ENCODE results near the gene GALNT18. TPM values are rescaled to one million over a fixed set of nuclear protein-coding genes. Genes with fewer than 3 reads are reported as not detected.

Gene GALNT18
- total and polyA plus RNA-seq, 2 experiments from 2014 or later: 4.3 to 10.8 TPM

DNA sequence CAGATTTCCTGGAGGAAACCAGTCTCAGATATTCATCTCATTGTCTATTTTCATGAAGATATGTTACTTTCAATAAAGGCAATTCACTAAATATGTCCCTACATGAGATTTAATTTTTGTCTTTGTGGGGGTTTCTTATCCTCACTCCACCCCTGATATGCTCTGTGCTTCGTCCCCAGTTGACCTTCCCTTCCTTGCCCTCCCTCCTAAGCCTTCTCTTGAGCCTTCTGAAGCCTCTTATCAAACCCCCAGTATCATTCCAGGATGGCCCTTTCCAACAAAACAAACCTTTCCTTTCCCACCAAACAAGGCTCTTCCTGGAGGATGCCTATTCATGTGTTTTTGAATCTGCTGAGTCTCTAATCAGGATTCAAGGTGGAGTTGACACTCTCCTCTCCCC is 313.6 kb downstream of the GALNT18 start:
- Histone ChIP-seq H3K79me2 (replicated peaks; ENCODE audit: insufficient read depth) (no peaks in the 10 kb centered on the region), H3F3A (replicated peaks; ENCODE audit: low read depth) (no peaks in the 10 kb centered on the region), H3K27me3 (ENCODE audit: insufficient read depth) (no peaks in the 10 kb centered on the region), H3K4me3 (no peak overlapping the region), H4K20me1 (replicated peaks; ENCODE audit: insufficient read depth) (no peaks in the 10 kb centered on the region), H3K4me2 (no peak overlapping the region), H3K27ac (ENCODE audit: low read depth) (no peak overlapping the region), H3K36me3 (ENCODE audit: insufficient read depth) (no peaks in the 10 kb centered on the region), H3K4me1 (ENCODE audit: insufficient read depth) (no peaks in the 10 kb centered on the region), H2AFZ (no peak overlapping the region), H3K9me2 (ENCODE audit: insufficient read depth) (peaks cover 11% of the 10 kb centered on the region; the same call in 1 of the 2 replicates)
- H3K9me3 Mint-ChIP-seq: no peaks in the 10 kb centered on the region
- no peak overlapping the region for H3K27ac Mint-ChIP-seq
- TF ChIP-seq POLR2AphosphoS5 (IDR thresholded peaks at IDR 0.05; ENCODE audit: low read depth) (no peak), JUNB (IDR thresholded peaks at IDR 0.05; ENCODE audit: unreplicated experiment) (no peak), ZNF114 (CRISPR knock-in tag; IDR thresholded peaks at IDR 0.05) (no peak), NANOG (IDR thresholded peaks at IDR 0.05; ENCODE audit: borderline replicate concordance) (no peak), EZH2phosphoT487 (IDR thresholded peaks at IDR 0.05; ENCODE audit: unreplicated experiment) (no peak), CREB1 (CRISPR knock-in tag; IDR thresholded peaks at IDR 0.05; ENCODE audit: low read depth) (no peak), STAT1 (IDR thresholded peaks at IDR 0.05; ENCODE audit: unreplicated experiment) (no peak), ZNF331 (CRISPR knock-in tag; IDR thresholded peaks at IDR 0.05; ENCODE audit: low read depth) (no peak), EZH2 (IDR thresholded peaks at IDR 0.05; ENCODE audit: low read depth, unreplicated experiment) (no peak)
- TF ChIP-seq, protein P1, sequence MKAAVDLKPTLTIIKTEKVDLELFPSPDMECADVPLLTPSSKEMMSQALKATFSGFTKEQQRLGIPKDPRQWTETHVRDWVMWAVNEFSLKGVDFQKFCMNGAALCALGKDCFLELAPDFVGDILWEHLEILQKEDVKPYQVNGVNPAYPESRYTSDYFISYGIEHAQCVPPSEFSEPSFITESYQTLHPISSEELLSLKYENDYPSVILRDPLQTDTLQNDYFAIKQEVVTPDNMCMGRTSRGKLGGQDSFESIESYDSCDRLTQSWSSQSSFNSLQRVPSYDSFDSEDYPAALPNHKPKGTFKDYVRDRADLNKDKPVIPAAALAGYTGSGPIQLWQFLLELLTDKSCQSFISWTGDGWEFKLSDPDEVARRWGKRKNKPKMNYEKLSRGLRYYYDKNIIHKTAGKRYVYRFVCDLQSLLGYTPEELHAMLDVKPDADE (IDR thresholded peaks at IDR 0.05): no peak
- TF ChIP-seq, protein P2, sequence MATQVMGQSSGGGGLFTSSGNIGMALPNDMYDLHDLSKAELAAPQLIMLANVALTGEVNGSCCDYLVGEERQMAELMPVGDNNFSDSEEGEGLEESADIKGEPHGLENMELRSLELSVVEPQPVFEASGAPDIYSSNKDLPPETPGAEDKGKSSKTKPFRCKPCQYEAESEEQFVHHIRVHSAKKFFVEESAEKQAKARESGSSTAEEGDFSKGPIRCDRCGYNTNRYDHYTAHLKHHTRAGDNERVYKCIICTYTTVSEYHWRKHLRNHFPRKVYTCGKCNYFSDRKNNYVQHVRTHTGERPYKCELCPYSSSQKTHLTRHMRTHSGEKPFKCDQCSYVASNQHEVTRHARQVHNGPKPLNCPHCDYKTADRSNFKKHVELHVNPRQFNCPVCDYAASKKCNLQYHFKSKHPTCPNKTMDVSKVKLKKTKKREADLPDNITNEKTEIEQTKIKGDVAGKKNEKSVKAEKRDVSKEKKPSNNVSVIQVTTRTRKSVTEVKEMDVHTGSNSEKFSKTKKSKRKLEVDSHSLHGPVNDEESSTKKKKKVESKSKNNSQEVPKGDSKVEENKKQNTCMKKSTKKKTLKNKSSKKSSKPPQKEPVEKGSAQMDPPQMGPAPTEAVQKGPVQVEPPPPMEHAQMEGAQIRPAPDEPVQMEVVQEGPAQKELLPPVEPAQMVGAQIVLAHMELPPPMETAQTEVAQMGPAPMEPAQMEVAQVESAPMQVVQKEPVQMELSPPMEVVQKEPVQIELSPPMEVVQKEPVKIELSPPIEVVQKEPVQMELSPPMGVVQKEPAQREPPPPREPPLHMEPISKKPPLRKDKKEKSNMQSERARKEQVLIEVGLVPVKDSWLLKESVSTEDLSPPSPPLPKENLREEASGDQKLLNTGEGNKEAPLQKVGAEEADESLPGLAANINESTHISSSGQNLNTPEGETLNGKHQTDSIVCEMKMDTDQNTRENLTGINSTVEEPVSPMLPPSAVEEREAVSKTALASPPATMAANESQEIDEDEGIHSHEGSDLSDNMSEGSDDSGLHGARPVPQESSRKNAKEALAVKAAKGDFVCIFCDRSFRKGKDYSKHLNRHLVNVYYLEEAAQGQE (IDR thresholded peaks at IDR 0.05; ENCODE audit: unreplicated experiment): no peak
- TF ChIP-seq, protein P3, sequence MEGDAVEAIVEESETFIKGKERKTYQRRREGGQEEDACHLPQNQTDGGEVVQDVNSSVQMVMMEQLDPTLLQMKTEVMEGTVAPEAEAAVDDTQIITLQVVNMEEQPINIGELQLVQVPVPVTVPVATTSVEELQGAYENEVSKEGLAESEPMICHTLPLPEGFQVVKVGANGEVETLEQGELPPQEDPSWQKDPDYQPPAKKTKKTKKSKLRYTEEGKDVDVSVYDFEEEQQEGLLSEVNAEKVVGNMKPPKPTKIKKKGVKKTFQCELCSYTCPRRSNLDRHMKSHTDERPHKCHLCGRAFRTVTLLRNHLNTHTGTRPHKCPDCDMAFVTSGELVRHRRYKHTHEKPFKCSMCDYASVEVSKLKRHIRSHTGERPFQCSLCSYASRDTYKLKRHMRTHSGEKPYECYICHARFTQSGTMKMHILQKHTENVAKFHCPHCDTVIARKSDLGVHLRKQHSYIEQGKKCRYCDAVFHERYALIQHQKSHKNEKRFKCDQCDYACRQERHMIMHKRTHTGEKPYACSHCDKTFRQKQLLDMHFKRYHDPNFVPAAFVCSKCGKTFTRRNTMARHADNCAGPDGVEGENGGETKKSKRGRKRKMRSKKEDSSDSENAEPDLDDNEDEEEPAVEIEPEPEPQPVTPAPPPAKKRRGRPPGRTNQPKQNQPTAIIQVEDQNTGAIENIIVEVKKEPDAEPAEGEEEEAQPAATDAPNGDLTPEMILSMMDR (conservative IDR thresholded peaks at IDR 0.05; ENCODE audit: low read depth in 2 of 2): no peak
- TF ChIP-seq, protein P4, sequence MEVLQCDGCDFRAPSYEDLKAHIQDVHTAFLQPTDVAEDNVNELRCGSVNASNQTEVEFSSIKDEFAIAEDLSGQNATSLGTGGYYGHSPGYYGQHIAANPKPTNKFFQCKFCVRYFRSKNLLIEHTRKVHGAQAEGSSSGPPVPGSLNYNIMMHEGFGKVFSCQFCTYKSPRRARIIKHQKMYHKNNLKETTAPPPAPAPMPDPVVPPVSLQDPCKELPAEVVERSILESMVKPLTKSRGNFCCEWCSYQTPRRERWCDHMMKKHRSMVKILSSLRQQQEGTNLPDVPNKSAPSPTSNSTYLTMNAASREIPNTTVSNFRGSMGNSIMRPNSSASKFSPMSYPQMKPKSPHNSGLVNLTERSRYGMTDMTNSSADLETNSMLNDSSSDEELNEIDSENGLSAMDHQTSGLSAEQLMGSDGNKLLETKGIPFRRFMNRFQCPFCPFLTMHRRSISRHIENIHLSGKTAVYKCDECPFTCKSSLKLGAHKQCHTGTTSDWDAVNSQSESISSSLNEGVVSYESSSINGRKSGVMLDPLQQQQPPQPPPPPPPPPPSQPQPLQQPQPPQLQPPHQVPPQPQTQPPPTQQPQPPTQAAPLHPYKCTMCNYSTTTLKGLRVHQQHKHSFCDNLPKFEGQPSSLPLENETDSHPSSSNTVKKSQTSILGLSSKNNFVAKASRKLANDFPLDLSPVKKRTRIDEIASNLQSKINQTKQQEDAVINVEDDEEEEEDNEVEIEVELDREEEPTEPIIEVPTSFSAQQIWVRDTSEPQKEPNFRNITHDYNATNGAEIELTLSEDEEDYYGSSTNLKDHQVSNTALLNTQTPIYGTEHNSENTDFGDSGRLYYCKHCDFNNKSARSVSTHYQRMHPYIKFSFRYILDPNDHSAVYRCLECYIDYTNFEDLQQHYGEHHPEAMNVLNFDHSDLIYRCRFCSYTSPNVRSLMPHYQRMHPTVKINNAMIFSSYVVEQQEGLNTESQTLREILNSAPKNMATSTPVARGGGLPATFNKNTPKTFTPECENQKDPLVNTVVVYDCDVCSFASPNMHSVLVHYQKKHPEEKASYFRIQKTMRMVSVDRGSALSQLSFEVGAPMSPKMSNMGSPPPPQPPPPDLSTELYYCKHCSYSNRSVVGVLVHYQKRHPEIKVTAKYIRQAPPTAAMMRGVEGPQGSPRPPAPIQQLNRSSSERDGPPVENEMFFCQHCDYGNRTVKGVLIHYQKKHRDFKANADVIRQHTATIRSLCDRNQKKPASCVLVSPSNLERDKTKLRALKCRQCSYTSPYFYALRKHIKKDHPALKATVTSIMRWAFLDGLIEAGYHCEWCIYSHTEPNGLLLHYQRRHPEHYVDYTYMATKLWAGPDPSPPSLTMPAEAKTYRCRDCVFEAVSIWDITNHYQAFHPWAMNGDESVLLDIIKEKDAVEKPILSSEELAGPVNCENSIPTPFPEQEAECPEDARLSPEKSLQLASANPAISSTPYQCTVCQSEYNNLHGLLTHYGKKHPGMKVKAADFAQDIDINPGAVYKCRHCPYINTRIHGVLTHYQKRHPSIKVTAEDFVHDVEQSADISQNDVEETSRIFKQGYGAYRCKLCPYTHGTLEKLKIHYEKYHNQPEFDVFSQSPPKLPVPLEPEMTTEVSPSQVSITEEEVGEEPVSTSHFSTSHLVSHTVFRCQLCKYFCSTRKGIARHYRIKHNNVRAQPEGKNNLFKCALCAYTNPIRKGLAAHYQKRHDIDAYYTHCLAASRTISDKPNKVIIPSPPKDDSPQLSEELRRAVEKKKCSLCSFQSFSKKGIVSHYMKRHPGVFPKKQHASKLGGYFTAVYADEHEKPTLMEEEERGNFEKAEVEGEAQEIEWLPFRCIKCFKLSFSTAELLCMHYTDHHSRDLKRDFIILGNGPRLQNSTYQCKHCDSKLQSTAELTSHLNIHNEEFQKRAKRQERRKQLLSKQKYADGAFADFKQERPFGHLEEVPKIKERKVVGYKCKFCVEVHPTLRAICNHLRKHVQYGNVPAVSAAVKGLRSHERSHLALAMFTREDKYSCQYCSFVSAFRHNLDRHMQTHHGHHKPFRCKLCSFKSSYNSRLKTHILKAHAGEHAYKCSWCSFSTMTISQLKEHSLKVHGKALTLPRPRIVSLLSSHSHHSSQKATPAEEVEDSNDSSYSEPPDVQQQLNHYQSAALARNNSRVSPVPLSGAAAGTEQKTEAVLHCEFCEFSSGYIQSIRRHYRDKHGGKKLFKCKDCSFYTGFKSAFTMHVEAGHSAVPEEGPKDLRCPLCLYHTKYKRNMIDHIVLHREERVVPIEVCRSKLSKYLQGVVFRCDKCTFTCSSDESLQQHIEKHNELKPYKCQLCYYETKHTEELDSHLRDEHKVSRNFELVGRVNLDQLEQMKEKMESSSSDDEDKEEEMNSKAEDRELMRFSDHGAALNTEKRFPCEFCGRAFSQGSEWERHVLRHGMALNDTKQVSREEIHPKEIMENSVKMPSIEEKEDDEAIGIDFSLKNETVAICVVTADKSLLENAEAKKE (CRISPR knock-in tag; IDR thresholded peaks at IDR 0.05): no peak
- ATAC-seq: no peak
- H3K36me3 Mint-ChIP-seq (ENCODE audit: low read depth): no peaks in the 10 kb centered on the region
- H3K4me3 Mint-ChIP-seq: no peak overlapping the region
- DNase-seq (ENCODE audit: low spot score): no peak
- H3K4me1 Mint-ChIP-seq: peaks cover 2% of the 10 kb centered on the region
- H3K27me3 Mint-ChIP-seq (ENCODE audit: insufficient read depth, low read depth, poor library complexity): peaks cover 4% of the 10 kb centered on the region
